Skeletal muscle tissue (tissue), 4 donors: Measurements from ENCODE around the gene HECTD2. TPM values are rescaled to one million over a fixed set of nuclear protein-coding genes. Genes with fewer than 3 reads are reported as not detected.
A peak's percentile ranks its signal among the peaks of the same experiment; 100 is the strongest.

Experiments used
- H3K27ac ChIP-seq: one replicate; pipeline ENCODE4 v1.7.0; 2013; ENCODE audit warnings: mild to moderate bottlenecking, low read depth, low read length, inconsistent platforms
- H3K27me3 ChIP-seq, 3 donors: one replicate each; pipeline ENCODE4 v1.7.0; 2013; ENCODE audit warnings: low read length in 3 of 3; ENCODE audit not compliant: control insufficient read depth in 3 of 3, insufficient read depth in 3 of 3
- H3K36me3 ChIP-seq, 3 donors: one replicate each; pipeline ENCODE4 v1.7.0; 2013; ENCODE audit warnings: low read length in 3 of 3; ENCODE audit not compliant: control insufficient read depth in 3 of 3, insufficient read depth in 3 of 3
- H3K4me1 ChIP-seq, 3 donors: one replicate each; pipeline ENCODE4 v1.7.0; 2013; ENCODE audit warnings: low read length in 3 of 3, mild to moderate bottlenecking in 3 of 3; ENCODE audit not compliant: control insufficient read depth in 3 of 3, insufficient read depth in 3 of 3
- H3K4me3 ChIP-seq, 3 donors: one replicate each; pipeline ENCODE4 v1.7.0; 2013; ENCODE audit warnings: low read length in 3 of 3
- H3K9ac ChIP-seq, 3 donors: one replicate each; pipeline ENCODE4 v1.7.0; 2013; ENCODE audit warnings: low read length in 3 of 3, mild to moderate bottlenecking in 3 of 3, moderate library complexity in 2 of 3, low read depth in 1 of 3
- H3K9me3 ChIP-seq, 3 donors: one replicate each; pipeline ENCODE4 v1.7.0; 2013; ENCODE audit warnings: low read length in 3 of 3; ENCODE audit not compliant: control insufficient read depth in 3 of 3
- total RNA-seq: library from RNA; depleted of rRNA; stranded (reverse); fragments of >200 nt; gene quantifications from one replicate; pipeline ENCODE4 v1.2.3, GENCODE V29; 2014
- donor health status: Osteomylitis.

The HECTD2 gene
- total RNA-seq, 1 donor from 2014 or later: 14.6 TPM

GRCh38 chr10:91411621-91412020 lies 1.5 kb downstream of the HECTD2 start:
- peak overlapping the region in 1 of 3 donors; percentile 92 for H3K9ac ChIP-seq

GRCh38 chr10:91412354-91413087 lies 2.4 kb downstream of the HECTD2 start:
- Histone ChIP-seq H3K36me3 (no peaks in the 10 kb centered on the region), H3K9ac (no peak overlapping the region), H3K4me1 (peaks cover 8 to 20% (median 15%) of the 10 kb centered on the region in 3 donors), H3K27me3 (no peaks in the 10 kb centered on the region), H3K9me3 (no peaks in the 10 kb centered on the region), H3K27ac (no peak overlapping the region), H3K4me3 (no peak overlapping the region)

More at GRCh38 chr10:91411621-91412020, 1.5 kb downstream of the HECTD2 start:
- Histone ChIP-seq H3K4me1 (peaks cover 8 to 19% (median 15%) of the 10 kb centered on the region in 3 donors), H3K27ac (no peak overlapping the region), H3K36me3 (no peaks in the 10 kb centered on the region), H3K4me3 (peak overlapping the region in 1 of 3 donors; percentile 44), H3K27me3 (no peaks in the 10 kb centered on the region), H3K9me3 (no peaks in the 10 kb centered on the region)

- no peak overlapping the region for H3K4me3 ChIP-seq
- H3K36me3 ChIP-seq: no peaks in the 10 kb centered on the region
- no peak overlapping the region for H3K9ac ChIP-seq
- no peaks in the 10 kb centered on the region for H3K27me3 ChIP-seq
- no peak overlapping the region for H3K27ac ChIP-seq
- H3K4me1 ChIP-seq: peaks cover 7 to 20% (median 15%) of the 10 kb centered on the region in 3 donors
- H3K9me3 ChIP-seq: no peaks in the 10 kb centered on the region
Measured at GRCh38 chr10:91415816-91416215, 5.7 kb downstream of the HECTD2 start.

- H3K9me3 ChIP-seq: no peaks in the 10 kb centered on the region
- no peak overlapping the region for H3K9ac ChIP-seq
- no peak overlapping the region for H3K4me3 ChIP-seq
- peaks cover 4 to 20% (median 9%) of the 10 kb centered on the region in 3 donors for H3K4me1 ChIP-seq
- no peak overlapping the region for H3K27ac ChIP-seq
- no peaks in the 10 kb centered on the region for H3K27me3 ChIP-seq
- no peaks in the 10 kb centered on the region for H3K36me3 ChIP-seq
Measured at GRCh38 chr10:91416339-91416855, 6.3 kb downstream of the HECTD2 start.

- H3K9ac ChIP-seq: no peak overlapping the region
- no peaks in the 10 kb centered on the region for H3K9me3 ChIP-seq
- no peak overlapping the region for H3K27ac ChIP-seq
- H3K4me3 ChIP-seq: no peak overlapping the region
- H3K27me3 ChIP-seq: no peaks in the 10 kb centered on the region
- H3K4me1 ChIP-seq: peaks cover 3 to 17% (median 4%) of the 10 kb centered on the region in 3 donors
- no peaks in the 10 kb centered on the region for H3K36me3 ChIP-seq
Measured at GRCh38 chr10:91418416-91418815, 8.3 kb downstream of the HECTD2 start.

- Histone ChIP-seq H3K9ac (no peak overlapping the region), H3K36me3 (no peaks in the 10 kb centered on the region), H3K4me1 (peaks cover 3 to 9% (median 4%) of the 10 kb centered on the region in 3 donors), H3K9me3 (no peaks in the 10 kb centered on the region), H3K27me3 (no peaks in the 10 kb centered on the region), H3K4me3 (no peak overlapping the region), H3K27ac (no peak overlapping the region)
Measured at GRCh38 chr10:91420868-91421267, 10.7 kb downstream of the HECTD2 start.

GRCh38 chr10:91422915-91423314 lies 12.8 kb downstream of the HECTD2 start:
- Histone ChIP-seq H3K9ac (no peak overlapping the region), H3K27ac (peak overlapping the region; percentile 2), H3K4me1 (peaks cover 0 to 3% (median 0%) of the 10 kb centered on the region in 3 donors), H3K27me3 (no peaks in the 10 kb centered on the region), H3K36me3 (no peaks in the 10 kb centered on the region), H3K9me3 (no peaks in the 10 kb centered on the region), H3K4me3 (no peak overlapping the region)

GRCh38 chr10:91424016-91424415 lies 13.9 kb downstream of the HECTD2 start:
- Histone ChIP-seq H3K4me3 (no peak overlapping the region), H3K9me3 (no peaks in the 10 kb centered on the region), H3K4me1 (peaks cover 0 to 3% (median 0%) of the 10 kb centered on the region in 3 donors), H3K27me3 (no peaks in the 10 kb centered on the region), H3K36me3 (no peaks in the 10 kb centered on the region), H3K9ac (no peak overlapping the region), H3K27ac (no peak overlapping the region)

GRCh38 chr10:91432175-91432574 lies 22.0 kb downstream of the HECTD2 start:
- Histone ChIP-seq H3K27ac (no peak overlapping the region), H3K4me1 (peaks cover 0 to 7% (median 0%) of the 10 kb centered on the region in 3 donors)

GRCh38 chr10:91433620-91434019 lies 23.5 kb downstream of the HECTD2 start:
- Histone ChIP-seq H3K4me3 (no peak overlapping the region), H3K4me1 (peaks cover 0 to 7% (median 0%) of the 10 kb centered on the region in 3 donors), H3K9me3 (no peaks in the 10 kb centered on the region), H3K9ac (no peak overlapping the region), H3K36me3 (peaks cover 0 to 8% (median 2%) of the 10 kb centered on the region in 3 donors), H3K27ac (no peak overlapping the region), H3K27me3 (no peaks in the 10 kb centered on the region)

More at GRCh38 chr10:91432175-91432574, 22.0 kb downstream of the HECTD2 start:
- H3K9ac ChIP-seq: no peak overlapping the region
- H3K36me3 ChIP-seq: peaks cover 0 to 6% (median 2%) of the 10 kb centered on the region in 3 donors
- no peaks in the 10 kb centered on the region for H3K9me3 ChIP-seq
- H3K27me3 ChIP-seq: no peaks in the 10 kb centered on the region
- H3K4me3 ChIP-seq: no peak overlapping the region
